Ishikawa (cell line): ENCODE measurements around the gene SLC27A1.

Experiments
- CEBPB ChIP-seq: IDR thresholded peaks from 2 replicates; pipeline ENCODE4 v1.6.1; 2012
- CREB1 ChIP-seq: IDR thresholded peaks from 2 replicates; pipeline ENCODE4 v1.6.1; 2012; ENCODE audit warnings: low read depth
- EGR1 ChIP-seq: IDR thresholded peaks from 2 replicates; pipeline ENCODE4 v1.6.1; 2012
- EP300 ChIP-seq: IDR thresholded peaks from 2 replicates; pipeline ENCODE4 v1.6.1; 2012; ENCODE audit warnings: borderline replicate concordance
- RAD21 ChIP-seq: IDR thresholded peaks from 2 replicates; pipeline ENCODE4 v1.6.1; 2012; ENCODE audit warnings: low read depth
- TAF1 ChIP-seq: IDR thresholded peaks from 2 replicates; pipeline ENCODE4 v1.6.1; 2012; ENCODE audit warnings: low read depth, mild to moderate bottlenecking
- TEAD4 ChIP-seq: IDR thresholded peaks from 2 replicates; pipeline ENCODE4 v1.6.1; 2012
- YY1 ChIP-seq: IDR thresholded peaks from 2 replicates; pipeline ENCODE4 v1.6.1; 2012; ENCODE audit warnings: low read depth
- ZBTB7A ChIP-seq: IDR thresholded peaks from 2 replicates; pipeline ENCODE4 v1.6.1; 2012; ENCODE audit warnings: low read depth
- TF ChIP-seq, protein P1 (sequence below): IDR thresholded peaks from 2 replicates; pipeline ENCODE4 v1.6.1; 2012; ENCODE audit warnings: low read depth, mild to moderate bottlenecking
- TF ChIP-seq, protein P2 (sequence below): IDR thresholded peaks from 2 replicates; pipeline ENCODE4 v1.6.1; 2012

DNA sequence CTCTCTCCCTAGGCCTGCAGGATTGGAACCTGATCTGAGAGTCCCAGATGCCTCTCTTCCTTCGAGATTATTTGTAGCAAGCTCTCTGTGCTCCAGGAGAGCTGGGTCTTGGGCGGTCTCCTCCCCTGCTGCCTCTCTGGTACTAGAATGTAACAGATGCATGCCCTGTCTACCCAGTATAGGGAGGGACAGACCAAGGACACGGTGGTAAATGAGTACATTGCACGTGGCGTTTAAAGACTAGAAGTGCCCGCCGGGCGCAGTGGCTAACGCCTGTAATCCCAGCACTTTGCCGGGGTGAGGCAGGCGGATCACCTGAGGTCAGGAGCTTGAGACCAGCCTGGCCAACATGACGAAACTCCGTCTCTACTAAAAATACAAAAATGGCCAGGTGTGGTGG is 11.7 kb downstream of the SLC27A1 start:
- TF ChIP-seq CEBPB (no peak), EP300 (no peak), EGR1 (no peak), RAD21 (no peak), ZBTB7A (no peak), YY1 (no peak), TEAD4 (no peak), CREB1 (no peak), TAF1 (no peak)
- TF ChIP-seq, protein P1, sequence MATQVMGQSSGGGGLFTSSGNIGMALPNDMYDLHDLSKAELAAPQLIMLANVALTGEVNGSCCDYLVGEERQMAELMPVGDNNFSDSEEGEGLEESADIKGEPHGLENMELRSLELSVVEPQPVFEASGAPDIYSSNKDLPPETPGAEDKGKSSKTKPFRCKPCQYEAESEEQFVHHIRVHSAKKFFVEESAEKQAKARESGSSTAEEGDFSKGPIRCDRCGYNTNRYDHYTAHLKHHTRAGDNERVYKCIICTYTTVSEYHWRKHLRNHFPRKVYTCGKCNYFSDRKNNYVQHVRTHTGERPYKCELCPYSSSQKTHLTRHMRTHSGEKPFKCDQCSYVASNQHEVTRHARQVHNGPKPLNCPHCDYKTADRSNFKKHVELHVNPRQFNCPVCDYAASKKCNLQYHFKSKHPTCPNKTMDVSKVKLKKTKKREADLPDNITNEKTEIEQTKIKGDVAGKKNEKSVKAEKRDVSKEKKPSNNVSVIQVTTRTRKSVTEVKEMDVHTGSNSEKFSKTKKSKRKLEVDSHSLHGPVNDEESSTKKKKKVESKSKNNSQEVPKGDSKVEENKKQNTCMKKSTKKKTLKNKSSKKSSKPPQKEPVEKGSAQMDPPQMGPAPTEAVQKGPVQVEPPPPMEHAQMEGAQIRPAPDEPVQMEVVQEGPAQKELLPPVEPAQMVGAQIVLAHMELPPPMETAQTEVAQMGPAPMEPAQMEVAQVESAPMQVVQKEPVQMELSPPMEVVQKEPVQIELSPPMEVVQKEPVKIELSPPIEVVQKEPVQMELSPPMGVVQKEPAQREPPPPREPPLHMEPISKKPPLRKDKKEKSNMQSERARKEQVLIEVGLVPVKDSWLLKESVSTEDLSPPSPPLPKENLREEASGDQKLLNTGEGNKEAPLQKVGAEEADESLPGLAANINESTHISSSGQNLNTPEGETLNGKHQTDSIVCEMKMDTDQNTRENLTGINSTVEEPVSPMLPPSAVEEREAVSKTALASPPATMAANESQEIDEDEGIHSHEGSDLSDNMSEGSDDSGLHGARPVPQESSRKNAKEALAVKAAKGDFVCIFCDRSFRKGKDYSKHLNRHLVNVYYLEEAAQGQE, result no peak
- TF ChIP-seq, protein P2, sequence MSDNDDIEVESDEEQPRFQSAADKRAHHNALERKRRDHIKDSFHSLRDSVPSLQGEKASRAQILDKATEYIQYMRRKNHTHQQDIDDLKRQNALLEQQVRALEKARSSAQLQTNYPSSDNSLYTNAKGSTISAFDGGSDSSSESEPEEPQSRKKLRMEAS, result no peak
